Ascending aorta (tissue), 2 donors: ENCODE measurements around the gene GFRA1. TPM values are rescaled to one million over a fixed set of nuclear protein-coding genes. Genes with fewer than 3 reads are reported as not detected.

Source experiments
- DNase-seq, 2 donors: peaks; one replicate each; pipeline ENCODE4 v3.0.0-alpha.2; 2019; ENCODE audit warnings: low spot score in 2 of 2
- H3K27ac ChIP-seq, 2 donors: fragments of 200-600 bp; sonication (generic); one replicate each; pipeline ENCODE4 v1.5.1; 2016 to 2017; ENCODE audit warnings: mild to moderate bottlenecking in 1 of 2
- H3K27me3 ChIP-seq: fragments of 200-600 bp; sonication (generic); one replicate; pipeline ENCODE4 v1.5.1; 2017
- H3K36me3 ChIP-seq, 2 donors: fragments of 200-600 bp; sonication (generic); one replicate each; pipeline ENCODE4 v1.5.1; 2016
- H3K4me1 ChIP-seq, 2 donors: fragments of 200-600 bp; sonication (generic); one replicate each; pipeline ENCODE4 v1.5.1; 2016 to 2017; ENCODE audit warnings: mild to moderate bottlenecking in 1 of 2
- H3K4me3 ChIP-seq, 2 donors: fragments of 200-600 bp; sonication (generic); one replicate each; pipeline ENCODE4 v1.5.1; 2016 to 2017; ENCODE audit warnings: mild to moderate bottlenecking in 1 of 2
- H3K9me3 ChIP-seq, 2 donors: fragments of 200-600 bp; sonication (generic); one replicate each; pipeline ENCODE4 v1.5.1; 2016
- intact Hi-C: fragments of 100-400 bp; cut with DNase I; formaldehyde crosslinking; loops from one replicate; pipeline ENCODE4 v1.15.1; 2023
- total RNA-seq: library from RNA; depleted of rRNA; stranded (reverse); fragments of >200 nt; gene quantifications from one replicate; pipeline ENCODE4 v1.1.0, GENCODE V29; 2016
- TF ChIP-seq, protein P1 (sequence below), 3 experiments: fragments of 200-600 bp in 2 of 3; fragments of 450-650 bp in 1 of 3; sonication (generic) in 2 of 3; IDR thresholded peaks; one replicate each; pipeline ENCODE4 v1.5.1; 2016 to 2019; ENCODE audit warnings: antibody characterized with exemption in 3 of 3, mild to moderate bottlenecking in 1 of 3, moderate library complexity in 1 of 3

Gene GFRA1
- total RNA-seq, 1 donor from 2014 or later: 7.0 TPM

DNA sequence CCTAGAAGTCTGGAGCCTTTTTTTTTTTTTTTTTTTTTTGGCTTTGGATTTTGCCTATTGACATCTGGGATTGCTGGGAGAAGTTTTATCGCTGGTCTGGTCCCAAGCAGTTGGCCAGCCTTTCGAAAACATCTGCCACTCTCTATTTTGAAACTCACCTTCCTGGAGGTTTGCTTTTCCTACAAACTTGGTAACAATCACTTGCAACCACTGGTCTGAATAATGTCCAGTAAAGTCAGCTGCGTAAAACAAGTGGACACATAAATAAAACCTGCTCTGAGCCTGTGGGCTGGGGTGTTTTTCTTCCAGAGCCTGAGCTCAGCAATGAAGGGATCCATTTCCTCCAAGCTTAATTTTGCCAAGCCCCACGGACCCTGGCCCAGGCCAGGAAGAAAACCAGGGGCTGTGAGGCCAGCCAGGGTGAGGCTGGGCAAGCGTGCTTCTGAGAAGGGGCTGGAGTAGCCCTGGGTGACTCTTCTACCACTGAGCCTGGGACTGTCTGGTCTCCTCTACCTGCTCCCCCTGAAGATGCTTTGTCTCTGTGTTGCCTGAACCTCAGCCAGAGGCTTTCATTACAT lies 202.2 kb downstream of the GFRA1 start:
- Histone ChIP-seq H3K36me3 (no peaks in the 10 kb centered on the region), H3K27me3 (no peaks in the 10 kb centered on the region), H3K27ac (no peak overlapping the region), H3K4me1 (peaks cover 0 to 2% of the 10 kb centered on the region in 2 donors), H3K9me3 (no peaks in the 10 kb centered on the region), H3K4me3 (no peak overlapping the region)
- TF ChIP-seq, protein P1, sequence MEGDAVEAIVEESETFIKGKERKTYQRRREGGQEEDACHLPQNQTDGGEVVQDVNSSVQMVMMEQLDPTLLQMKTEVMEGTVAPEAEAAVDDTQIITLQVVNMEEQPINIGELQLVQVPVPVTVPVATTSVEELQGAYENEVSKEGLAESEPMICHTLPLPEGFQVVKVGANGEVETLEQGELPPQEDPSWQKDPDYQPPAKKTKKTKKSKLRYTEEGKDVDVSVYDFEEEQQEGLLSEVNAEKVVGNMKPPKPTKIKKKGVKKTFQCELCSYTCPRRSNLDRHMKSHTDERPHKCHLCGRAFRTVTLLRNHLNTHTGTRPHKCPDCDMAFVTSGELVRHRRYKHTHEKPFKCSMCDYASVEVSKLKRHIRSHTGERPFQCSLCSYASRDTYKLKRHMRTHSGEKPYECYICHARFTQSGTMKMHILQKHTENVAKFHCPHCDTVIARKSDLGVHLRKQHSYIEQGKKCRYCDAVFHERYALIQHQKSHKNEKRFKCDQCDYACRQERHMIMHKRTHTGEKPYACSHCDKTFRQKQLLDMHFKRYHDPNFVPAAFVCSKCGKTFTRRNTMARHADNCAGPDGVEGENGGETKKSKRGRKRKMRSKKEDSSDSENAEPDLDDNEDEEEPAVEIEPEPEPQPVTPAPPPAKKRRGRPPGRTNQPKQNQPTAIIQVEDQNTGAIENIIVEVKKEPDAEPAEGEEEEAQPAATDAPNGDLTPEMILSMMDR (IDR thresholded peaks at IDR 0.05): no peak
- intact Hi-C loops: no loop called here
- no peak for DNase-seq

DNA sequence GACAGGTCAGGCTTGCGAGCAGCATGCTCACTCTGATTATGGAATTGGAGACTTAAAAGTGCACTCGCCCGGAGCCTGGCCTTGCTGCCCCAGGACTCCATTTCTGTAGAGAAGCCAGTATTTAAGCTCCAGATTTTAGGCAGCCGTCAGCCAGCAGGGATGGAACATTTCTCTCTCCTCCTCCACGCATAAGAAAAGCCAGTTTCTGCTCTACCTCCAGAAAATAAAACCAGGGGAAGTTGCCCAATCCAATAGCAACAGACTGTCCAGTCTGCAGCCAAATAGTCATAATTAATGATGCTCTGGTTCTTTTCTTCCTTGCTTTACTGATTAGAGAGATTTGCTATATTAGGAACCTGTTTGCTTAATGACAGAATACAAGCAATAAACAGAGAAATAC lies 203.2 kb downstream of the GFRA1 start:
- intact Hi-C loops: no loop called here
- peaks cover 0 to 2% of the 10 kb centered on the region in 2 donors for H3K4me1 ChIP-seq
- H3K4me3 ChIP-seq: no peak overlapping the region
- no peak overlapping the region for H3K27ac ChIP-seq
- no peaks in the 10 kb centered on the region for H3K27me3 ChIP-seq
- H3K36me3 ChIP-seq: no peaks in the 10 kb centered on the region
- TF ChIP-seq, protein P1 (IDR thresholded peaks at IDR 0.05): no peak
- DNase-seq: no peak
- no peaks in the 10 kb centered on the region for H3K9me3 ChIP-seq

DNA sequence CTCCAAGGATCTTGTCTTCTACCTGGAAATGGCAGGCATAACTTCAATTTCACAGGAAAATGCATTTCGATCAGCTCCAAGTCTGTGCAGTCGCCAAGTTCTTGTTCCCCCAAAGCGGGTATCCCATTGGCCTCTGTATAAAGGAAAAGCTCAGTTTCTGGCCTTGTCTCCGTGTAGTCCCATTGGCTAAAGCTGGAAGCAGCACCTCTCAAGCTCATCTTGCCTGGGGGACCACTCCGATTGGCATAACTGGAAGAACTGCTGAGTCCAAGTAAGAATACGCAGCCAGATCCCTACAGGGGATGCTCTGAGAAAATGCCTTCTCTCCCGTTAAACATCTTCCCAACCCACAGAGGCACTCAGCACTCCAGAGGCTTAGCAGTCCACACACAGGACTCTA lies 205.2 kb downstream of the GFRA1 start:
- Histone ChIP-seq H3K27ac (no peak overlapping the region), H3K9me3 (no peaks in the 10 kb centered on the region), H3K36me3 (no peaks in the 10 kb centered on the region), H3K4me3 (no peak overlapping the region), H3K27me3 (no peaks in the 10 kb centered on the region), H3K4me1 (peaks cover 0 to 2% of the 10 kb centered on the region in 2 donors)
- TF ChIP-seq, protein P1 (IDR thresholded peaks at IDR 0.05): no peak
- no peak for DNase-seq
- intact Hi-C loops: no loop called here

DNA sequence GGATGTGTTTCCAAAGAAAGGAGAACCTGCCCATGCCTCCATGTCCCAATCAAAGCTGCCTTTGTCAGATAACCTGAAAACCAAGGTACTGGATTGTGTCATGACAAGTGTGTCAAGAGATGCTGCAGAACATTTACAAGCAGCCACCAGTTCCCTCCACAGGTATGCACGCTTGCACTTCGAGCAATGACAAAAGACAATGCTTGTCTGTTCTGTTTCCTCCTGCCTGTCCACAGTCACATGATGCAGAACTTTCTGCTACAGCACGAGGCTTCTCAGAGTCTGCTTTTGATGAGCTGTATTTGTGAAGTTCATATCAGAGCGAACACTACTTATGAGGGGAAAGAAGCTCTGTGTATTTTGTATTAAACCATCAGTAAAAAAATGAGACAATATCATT lies 209.9 kb downstream of the GFRA1 start:
- H3K36me3 ChIP-seq: no peaks in the 10 kb centered on the region
- H3K4me3 ChIP-seq: no peak overlapping the region
- H3K9me3 ChIP-seq: no peaks in the 10 kb centered on the region
- intact Hi-C loops: no loop called here
- no peak overlapping the region for H3K27ac ChIP-seq
- no peak for DNase-seq
- TF ChIP-seq, protein P1 (IDR thresholded peaks at IDR 0.05): no peak
- no peaks in the 10 kb centered on the region for H3K4me1 ChIP-seq
- no peaks in the 10 kb centered on the region for H3K27me3 ChIP-seq

DNA sequence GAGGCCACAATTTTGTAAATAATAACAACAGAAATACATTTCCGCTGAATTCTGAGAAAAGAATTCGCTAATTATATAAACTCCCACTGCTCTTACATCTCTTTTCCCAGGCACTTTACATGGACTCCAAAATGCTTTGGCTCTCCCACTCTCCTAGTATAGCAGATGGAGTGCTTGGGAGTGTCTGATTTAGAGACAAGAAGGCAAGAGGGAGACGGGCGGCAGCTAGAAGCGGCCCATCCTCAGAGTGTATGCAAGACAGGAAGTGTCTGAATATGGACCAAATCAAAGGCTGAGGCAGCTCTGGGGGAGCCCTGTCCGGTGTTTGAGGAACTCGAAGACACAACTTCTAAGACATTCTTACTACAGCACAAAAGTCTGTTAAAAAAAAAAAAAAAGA lies 212.1 kb downstream of the GFRA1 start:
- no peaks in the 10 kb centered on the region for H3K27me3 ChIP-seq
- no peaks in the 10 kb centered on the region for H3K36me3 ChIP-seq
- intact Hi-C loops: no loop called here
- H3K27ac ChIP-seq: no peak overlapping the region
- no peaks in the 10 kb centered on the region for H3K4me1 ChIP-seq
- DNase-seq: no peak
- TF ChIP-seq, protein P1 (IDR thresholded peaks at IDR 0.05): no peak
- no peaks in the 10 kb centered on the region for H3K9me3 ChIP-seq
- no peak overlapping the region for H3K4me3 ChIP-seq

DNA sequence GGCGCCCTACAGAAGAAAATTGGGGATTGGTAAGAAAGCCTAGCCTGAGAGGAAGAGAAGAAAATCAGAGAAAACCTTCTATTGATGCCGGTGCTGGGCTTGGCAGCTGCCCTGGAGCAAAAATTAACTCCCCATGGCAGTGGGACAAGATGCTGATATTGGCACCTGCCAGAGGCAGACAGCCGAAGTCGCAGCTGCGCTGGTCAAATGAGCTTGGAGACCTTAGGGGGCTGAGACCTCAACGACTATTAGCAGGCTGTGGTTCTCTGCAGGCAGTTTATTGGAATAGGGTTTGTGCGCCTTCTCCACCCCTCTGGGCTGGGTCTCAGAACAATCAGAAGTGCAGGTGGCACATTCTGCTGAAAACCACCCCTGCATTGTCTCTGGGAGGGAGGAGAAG lies 213.7 kb downstream of the GFRA1 start:
- no peaks in the 10 kb centered on the region for H3K9me3 ChIP-seq
- TF ChIP-seq, protein P1 (IDR thresholded peaks at IDR 0.05): no peak
- intact Hi-C loops: no loop called here
- H3K27ac ChIP-seq: no peak overlapping the region
- H3K4me3 ChIP-seq: no peak overlapping the region
- no peak for DNase-seq
- H3K4me1 ChIP-seq: no peaks in the 10 kb centered on the region
- no peaks in the 10 kb centered on the region for H3K27me3 ChIP-seq
- H3K36me3 ChIP-seq: no peaks in the 10 kb centered on the region
